B cell (primary cell): ENCODE measurements around the gene GNPDA2.

Experiments used
- CTCF ChIP-seq: fragments of 200-600 bp; IDR thresholded peaks from one replicate; pipeline ENCODE4 v1.8.0; 2022; ENCODE audit warnings: antibody characterized with exemption, mild to moderate bottlenecking
- EZH2 ChIP-seq: IDR thresholded peaks from 2 replicates; pipeline ENCODE4 v1.6.1; 2012; ENCODE audit warnings: borderline replicate concordance, low read depth, mild to moderate bottlenecking, moderate library complexity, low read length; ENCODE audit not compliant: insufficient read depth, poor library complexity, severe bottlenecking

- TF ChIP-seq CTCF, result no peak
- TF ChIP-seq EZH2, result no peak
Measured at GRCh38 chr4:44678094-44679041, 48.0 kb downstream of the GNPDA2 start, which contains the start of gene GUF1.
